ENCODE results near the gene ERI2. TPM values are rescaled to one million over a fixed set of nuclear protein-coding genes. Genes with fewer than 3 reads are reported as not detected.
A peak's percentile ranks its signal among the peaks of the same experiment; 100 is the strongest.

ERI2 gene
- total and polyA plus RNA-seq, 2 of the 13 experiments (the other 11 are each of a cell fraction or from before 2014, with no cell fraction given): 17.4 to 41.3 TPM

DNA sequence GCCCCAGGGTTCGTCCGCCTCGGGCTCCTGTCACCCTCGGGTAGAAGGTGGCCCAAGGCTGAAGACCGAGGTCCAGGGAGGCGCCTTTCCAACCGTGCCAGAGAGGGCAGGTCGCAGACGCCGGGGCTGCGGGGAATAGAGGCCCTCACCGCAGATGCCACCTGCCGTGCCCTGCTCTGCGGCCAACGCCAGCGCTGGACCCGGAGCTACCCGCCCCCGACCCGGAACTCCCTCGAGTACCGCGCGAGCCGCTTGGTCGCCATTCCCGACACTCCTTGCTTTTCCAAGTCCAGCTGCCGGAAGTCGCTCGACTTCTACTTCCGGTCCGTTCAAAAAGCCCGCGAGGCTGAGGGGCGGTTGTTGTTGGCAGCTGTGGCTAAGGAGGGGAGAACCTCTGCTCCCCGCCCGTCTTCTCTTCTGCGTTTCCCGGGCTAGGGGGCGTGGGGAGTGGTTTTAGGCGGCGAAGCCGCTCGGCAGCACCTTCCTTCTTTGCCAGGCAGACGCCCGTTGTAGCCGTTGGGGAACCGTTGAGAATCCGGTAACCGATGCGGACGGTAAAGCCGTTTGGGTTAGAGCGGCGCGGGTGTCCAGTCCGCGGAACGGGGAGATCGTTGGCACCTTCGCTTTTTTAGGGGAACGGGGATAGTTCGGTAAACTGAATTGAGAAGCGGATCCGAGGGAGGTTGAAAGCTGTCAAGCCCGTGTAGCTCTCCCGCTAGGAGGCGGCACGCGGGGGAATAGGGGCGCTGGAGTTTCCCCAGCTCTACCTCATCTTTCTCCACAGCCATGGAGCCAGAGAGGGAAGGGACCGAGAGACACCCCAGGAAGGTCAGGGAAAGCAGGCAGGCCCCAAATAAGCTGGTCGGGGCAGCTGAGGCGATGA lies at the start of gene ERI2, which contains the start of gene REXO5 (continued):
- TF ChIP-seq NR3C1 (CRISPR knock-in tag; IDR thresholded peaks at IDR 0.05) (no peak), PHF21A (CRISPR knock-in tag; IDR thresholded peaks at IDR 0.05) (peak; percentile 96), ZBTB7B (CRISPR knock-in tag; IDR thresholded peaks at IDR 0.05) (peak; percentile 69; the same call in 1 of the 2 replicates), ZNF329 (CRISPR knock-in tag; IDR thresholded peaks at IDR 0.05; ENCODE audit: low read depth) (no peak; the same call in 1 of the 2 replicates), PLRG1 (conservative IDR thresholded peaks at IDR 0.05) (no peak), ZNF878 (CRISPR knock-in tag; IDR thresholded peaks at IDR 0.05) (peak; percentile 99), ZNF556 (CRISPR knock-in tag; IDR thresholded peaks at IDR 0.05; ENCODE audit: borderline replicate concordance) (peak; percentile 98), PHF5A (CRISPR knock-in tag; IDR thresholded peaks at IDR 0.05; ENCODE audit: low read depth, unreplicated experiment) (peak; percentile 94), ZNF331 (CRISPR knock-in tag; IDR thresholded peaks at IDR 0.05) (peak; percentile 83), RNF2 (conservative IDR thresholded peaks at IDR 0.05; ENCODE audit: low read depth) (peak; percentile 63; the same call in 1 of the 2 replicates), EZH2 (conservative IDR thresholded peaks at IDR 0.05; ENCODE audit: low read depth, low read length) (no peak), ZFP91 (CRISPR knock-in tag; IDR thresholded peaks at IDR 0.05; ENCODE audit: borderline replicate concordance) (peak; percentile 97), ZNF75D (CRISPR knock-in tag; IDR thresholded peaks at IDR 0.05; ENCODE audit: borderline replicate concordance) (no peak; the same call in 1 of the 2 replicates), PITX1 (CRISPR knock-in tag; IDR thresholded peaks at IDR 0.05) (peak; percentile 90), ZNF446 (CRISPR knock-in tag; IDR thresholded peaks at IDR 0.05) (peak; percentile 73), ZNF672 (CRISPR knock-in tag; IDR thresholded peaks at IDR 0.05) (no peak), SMAD3 (CRISPR knock-in tag; IDR thresholded peaks at IDR 0.05) (peak; percentile 98), MAFF (IDR thresholded peaks at IDR 0.05; ENCODE audit: low read depth, low read length) (0 out of 2 replicates have a peak, but pooled peaks have one; percentile 6), ZFP62 (CRISPR knock-in tag; IDR thresholded peaks at IDR 0.05) (no peak), YEATS2 (CRISPR knock-in tag; IDR thresholded peaks at IDR 0.05; ENCODE audit: borderline replicate concordance) (peak; percentile 94), ZNF598 (CRISPR knock-in tag; IDR thresholded peaks at IDR 0.05; ENCODE audit: borderline replicate concordance) (peak; percentile 99), SP4 (CRISPR knock-in tag; IDR thresholded peaks at IDR 0.05) (peak; percentile 89)
- TF ChIP-seq, protein P1, sequence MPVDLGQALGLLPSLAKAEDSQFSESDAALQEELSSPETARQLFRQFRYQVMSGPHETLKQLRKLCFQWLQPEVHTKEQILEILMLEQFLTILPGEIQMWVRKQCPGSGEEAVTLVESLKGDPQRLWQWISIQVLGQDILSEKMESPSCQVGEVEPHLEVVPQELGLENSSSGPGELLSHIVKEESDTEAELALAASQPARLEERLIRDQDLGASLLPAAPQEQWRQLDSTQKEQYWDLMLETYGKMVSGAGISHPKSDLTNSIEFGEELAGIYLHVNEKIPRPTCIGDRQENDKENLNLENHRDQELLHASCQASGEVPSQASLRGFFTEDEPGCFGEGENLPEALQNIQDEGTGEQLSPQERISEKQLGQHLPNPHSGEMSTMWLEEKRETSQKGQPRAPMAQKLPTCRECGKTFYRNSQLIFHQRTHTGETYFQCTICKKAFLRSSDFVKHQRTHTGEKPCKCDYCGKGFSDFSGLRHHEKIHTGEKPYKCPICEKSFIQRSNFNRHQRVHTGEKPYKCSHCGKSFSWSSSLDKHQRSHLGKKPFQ (CRISPR knock-in tag; IDR thresholded peaks at IDR 0.05; ENCODE audit: insufficient replicate concordance): no peak
- TF ChIP-seq, protein P2, sequence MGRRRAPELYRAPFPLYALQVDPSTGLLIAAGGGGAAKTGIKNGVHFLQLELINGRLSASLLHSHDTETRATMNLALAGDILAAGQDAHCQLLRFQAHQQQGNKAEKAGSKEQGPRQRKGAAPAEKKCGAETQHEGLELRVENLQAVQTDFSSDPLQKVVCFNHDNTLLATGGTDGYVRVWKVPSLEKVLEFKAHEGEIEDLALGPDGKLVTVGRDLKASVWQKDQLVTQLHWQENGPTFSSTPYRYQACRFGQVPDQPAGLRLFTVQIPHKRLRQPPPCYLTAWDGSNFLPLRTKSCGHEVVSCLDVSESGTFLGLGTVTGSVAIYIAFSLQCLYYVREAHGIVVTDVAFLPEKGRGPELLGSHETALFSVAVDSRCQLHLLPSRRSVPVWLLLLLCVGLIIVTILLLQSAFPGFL (CRISPR knock-in tag; IDR thresholded peaks at IDR 0.05): no peak
- TF ChIP-seq, protein P3, sequence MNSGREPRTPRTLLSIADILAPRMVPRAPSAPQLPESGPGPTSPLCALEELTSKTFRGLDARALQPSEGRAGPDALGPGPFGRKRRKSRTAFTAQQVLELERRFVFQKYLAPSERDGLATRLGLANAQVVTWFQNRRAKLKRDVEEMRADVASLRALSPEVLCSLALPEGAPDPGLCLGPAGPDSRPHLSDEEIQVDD (CRISPR knock-in tag; IDR thresholded peaks at IDR 0.05; ENCODE audit: borderline replicate concordance): peak; percentile 91; the same call in 1 of the 2 replicates

All from HepG2 (cell line).